HG02885 (cell line): ENCODE data around the gene FAM53B.

Source experiments
- ATAC-seq: cut with Tn5 transposase; IDR thresholded peaks from one replicate; pipeline ENCODE4 v1.9.1; 2021; ENCODE audit warnings: mild to moderate bottlenecking; ENCODE audit not compliant: unreplicated experiment, poor library complexity

FAM53B gene

GRCh38 chr10:124667425-124668345, 76.5 kb downstream of the FAM53B start:
- ATAC-seq, result no peak

- ATAC-seq, result no peak
Observed at GRCh38 chr10:124666494-124666893, 77.7 kb downstream of the FAM53B start.

- no peak for ATAC-seq
Observed at GRCh38 chr10:124665980-124666379, 78.2 kb downstream of the FAM53B start.

DNA sequence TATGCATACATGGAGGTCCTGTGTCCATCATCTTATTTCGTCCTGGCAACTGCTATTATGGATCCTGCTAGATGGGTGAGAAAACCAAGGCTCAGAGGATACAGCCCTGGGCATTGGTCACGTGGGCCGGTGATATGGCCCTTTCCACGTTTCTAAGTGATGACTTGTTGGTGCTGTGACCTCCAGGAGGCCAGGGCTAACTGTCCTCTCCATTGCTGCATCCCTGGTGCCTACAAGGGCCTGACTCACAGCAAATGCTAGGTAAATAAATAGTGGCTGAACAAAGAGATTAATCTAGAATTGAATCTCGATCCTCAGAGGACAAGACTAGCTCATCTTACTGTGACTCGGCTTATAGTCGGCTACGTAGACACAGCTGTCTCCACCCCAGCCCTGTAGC, 78.6 kb downstream of the FAM53B start:
- ATAC-seq, result no peak

GRCh38 chr10:124665091-124665490, 79.1 kb downstream of the FAM53B start:
- no peak for ATAC-seq

DNA sequence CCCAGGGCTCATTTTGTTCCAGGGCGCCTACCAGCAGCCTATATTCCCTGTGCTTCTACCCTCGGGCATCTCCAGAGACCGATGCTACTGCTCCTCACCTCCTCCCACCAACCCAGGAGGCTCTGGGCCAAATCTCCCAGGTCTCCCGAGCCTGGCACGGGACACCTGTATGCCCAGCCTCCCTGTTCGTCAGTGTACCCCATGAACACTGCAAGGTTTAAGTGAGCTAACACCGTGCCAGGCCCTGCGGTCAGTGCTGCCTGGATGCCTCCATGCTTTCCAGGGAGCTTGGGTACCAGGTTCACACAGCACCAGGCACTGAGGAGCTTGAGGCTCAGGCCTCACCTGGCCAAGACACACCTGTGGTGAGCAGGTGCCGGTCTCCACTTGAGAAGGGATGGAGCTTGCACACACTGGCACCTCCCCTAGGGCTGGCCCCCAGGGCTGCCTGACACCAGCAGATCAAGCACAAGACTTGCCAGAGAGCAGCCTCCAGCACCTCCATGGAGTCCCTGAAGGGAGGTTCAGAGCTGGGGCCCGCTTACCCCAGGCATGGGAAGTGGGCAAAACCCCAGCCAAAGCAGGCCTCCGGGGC, 80.3 kb downstream of the FAM53B start:
- ATAC-seq, result no peak

- no peak for ATAC-seq
Observed at GRCh38 chr10:124663228-124663627, 81.0 kb downstream of the FAM53B start.

- ATAC-seq, result no peak
Observed at GRCh38 chr10:124661660-124662180, 82.5 kb downstream of the FAM53B start.

DNA sequence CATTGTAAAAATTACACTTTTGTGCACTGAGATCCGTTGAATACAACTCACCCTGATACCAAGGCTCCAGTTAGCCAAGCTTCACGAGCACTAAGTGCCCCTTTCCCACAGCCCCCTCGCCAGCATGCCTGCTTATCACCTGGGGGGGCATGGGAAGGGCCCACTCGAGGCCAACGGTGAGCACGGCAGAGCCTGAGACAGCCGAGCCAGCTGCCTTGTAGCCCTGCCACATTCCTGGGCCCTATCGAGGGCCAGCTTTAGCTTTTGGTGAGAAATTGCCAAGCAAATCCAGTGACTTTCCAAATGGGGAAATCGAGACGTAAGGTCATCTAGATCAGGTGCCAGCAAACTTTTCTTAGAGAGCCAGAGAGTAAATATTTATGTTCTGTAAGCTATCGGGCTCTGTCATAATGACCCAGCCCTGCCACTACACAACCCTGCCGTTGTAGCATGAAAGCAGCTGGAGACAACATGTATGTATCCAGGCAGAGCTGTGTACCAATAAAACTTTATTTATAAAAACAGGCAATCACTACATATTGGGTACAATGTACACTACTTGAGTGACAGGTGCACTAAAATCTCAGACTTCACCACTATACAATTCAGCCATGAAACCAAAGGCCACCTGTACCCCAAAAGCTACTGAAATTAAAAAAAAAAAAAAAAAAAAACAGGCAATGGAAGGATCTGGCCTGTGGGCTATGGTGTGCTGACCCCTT, 83.6 kb downstream of the FAM53B start:
- no peak for ATAC-seq

GRCh38 chr10:124659380-124659779, 84.8 kb downstream of the FAM53B start:
- ATAC-seq, result no peak

DNA sequence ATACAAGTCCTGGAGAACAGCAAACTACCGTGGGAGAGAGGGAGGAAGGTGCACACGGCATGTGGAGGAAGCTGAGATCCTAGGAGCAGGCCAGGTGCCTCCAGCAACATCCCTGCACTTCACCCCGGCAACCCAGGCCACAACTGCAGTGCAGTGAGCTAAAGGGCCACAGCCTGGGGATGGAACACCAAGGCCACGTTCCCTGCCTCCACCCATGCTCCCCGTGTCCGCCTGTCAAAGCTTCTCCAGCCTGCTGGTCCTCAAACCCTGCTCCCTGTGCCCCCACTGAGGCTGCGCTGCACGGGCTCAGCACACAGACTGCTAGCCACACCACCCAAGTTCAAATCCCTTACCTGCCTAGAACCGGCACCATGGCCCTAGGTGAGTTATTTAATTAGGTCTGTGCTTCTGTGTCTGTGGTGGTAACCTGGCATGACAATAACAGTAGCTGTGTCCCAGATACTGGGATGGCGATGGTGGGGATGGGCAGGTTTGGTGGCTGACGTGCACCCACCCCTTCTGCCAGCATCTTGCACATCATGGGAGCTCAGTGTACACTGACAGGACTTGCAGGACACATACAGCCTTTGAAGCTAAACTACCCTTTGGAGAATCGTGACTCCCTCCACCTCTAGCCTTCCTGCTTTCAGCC, 85.5 kb downstream of the FAM53B start:
- no peak for ATAC-seq

- ATAC-seq, result no peak
Observed at GRCh38 chr10:124657806-124658205, 86.4 kb downstream of the FAM53B start.

DNA sequence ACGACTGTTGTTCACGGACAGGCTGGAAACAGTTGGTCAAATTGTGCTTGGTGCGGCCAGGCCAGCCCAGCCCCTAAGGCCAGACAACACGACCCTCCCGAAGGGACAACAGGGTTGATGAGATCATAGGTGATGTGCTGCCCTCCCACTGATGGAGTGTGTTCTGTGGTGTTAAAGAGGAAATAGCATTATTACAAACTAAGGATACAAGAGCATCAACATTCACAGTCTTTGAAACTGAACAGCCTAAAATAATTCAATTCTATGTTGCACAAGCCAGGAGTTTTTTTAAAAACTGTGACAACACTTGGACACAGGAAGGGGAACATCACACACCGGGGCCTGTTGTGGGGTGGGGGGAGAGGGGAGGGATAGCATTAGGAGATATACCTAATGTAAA, 87.6 kb downstream of the FAM53B start:
- ATAC-seq, result no peak

- ATAC-seq, result no peak
Observed at GRCh38 chr10:124656113-124656490, 88.1 kb downstream of the FAM53B start.

DNA sequence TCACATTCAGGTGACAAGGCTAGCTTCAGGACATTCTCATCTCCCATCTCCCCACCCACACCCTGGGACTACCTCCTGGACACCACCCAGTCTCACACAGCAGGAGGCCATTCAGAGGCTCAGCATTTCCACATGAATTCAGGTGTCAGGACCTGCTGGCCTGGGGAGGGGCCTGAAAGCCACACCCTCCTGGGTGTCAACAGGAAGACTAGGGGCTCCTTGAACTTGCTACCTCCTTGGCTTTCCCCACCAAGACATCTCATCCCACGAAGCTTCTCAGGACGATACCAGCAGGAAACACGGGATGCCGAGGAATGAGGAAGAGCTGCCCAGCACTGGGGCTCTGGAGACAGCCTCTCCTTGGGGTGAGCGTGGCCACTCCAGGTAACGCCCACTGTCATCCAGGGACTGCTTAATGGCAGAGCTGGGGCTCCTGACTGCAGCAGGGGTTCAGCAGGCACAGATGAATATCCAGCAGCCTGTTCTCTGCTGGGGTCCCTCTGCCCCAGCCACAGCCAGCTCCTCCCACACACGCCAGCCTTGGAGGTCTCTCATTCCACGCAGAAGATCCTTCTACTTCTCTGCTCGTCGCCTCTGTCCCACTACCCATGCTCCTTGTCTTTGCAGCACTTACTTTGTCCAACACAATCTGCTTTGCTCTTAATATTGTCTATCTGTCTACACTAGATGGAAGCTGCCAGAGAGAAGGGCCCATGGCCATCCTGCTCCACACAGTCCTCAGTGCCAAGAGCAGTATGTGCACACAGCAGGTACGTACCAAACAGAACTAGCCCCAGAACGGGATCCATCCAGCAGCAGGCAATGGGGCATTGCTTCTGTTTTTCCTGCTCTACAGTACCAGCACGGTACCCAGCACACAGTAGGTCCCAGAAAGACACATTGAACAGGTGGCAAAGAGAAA, 88.7 kb downstream of the FAM53B start:
- ATAC-seq, result no peak

DNA sequence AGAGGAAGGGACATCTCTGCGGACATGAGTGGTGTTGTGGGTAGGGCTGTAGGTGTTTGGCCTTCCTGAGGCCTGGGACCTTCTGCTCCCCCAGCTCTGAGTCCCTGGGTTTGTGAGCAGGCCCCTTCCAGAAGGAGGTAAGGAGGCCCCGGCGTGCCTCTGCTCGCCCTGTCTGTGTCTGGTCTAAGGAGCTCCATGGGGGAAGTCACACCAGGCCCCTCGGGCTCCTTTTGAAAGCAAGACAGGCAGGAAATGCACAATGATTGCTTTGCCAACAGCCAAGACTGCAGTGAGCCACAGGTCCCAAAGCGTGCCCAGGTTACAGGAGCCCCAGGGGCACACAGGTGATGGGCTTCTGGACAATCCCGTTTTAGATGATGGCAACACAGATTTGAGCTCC, 89.5 kb downstream of the FAM53B start:
- no peak for ATAC-seq

GRCh38 chr10:124653811-124654651, 90.1 kb downstream of the FAM53B start:
- no peak for ATAC-seq

DNA sequence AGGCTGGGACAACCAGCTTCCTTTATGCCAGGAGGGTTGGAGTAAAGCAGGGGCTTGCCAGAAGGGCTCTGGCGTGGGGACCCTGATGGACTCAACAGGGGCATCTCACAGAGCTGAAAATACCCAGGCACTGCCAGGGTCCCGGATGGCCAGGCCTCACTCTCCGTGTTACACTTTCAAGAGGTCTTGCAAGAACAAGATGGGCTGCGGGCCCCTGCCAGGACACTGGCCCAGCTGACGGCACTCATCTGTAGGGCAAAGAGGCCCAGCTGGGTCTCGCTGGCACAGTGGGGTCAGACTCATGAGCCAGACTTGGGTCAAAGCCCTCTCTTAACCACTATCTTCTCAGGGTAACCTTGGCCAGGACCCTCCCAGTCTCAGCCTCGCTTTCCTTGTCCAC, 90.9 kb downstream of the FAM53B start:
- no peak for ATAC-seq

GRCh38 chr10:124652701-124653100, 91.5 kb downstream of the FAM53B start:
- peak; percentile 34 for ATAC-seq
